ENCODE measurements around the gene DQX1. TPM values are rescaled to one million over a fixed set of nuclear protein-coding genes. Genes with fewer than 3 reads are reported as not detected.

The DQX1 gene
- total RNA-seq, 2 experiments from 2014 or later, result 0.50 to 0.96 TPM

DNA sequence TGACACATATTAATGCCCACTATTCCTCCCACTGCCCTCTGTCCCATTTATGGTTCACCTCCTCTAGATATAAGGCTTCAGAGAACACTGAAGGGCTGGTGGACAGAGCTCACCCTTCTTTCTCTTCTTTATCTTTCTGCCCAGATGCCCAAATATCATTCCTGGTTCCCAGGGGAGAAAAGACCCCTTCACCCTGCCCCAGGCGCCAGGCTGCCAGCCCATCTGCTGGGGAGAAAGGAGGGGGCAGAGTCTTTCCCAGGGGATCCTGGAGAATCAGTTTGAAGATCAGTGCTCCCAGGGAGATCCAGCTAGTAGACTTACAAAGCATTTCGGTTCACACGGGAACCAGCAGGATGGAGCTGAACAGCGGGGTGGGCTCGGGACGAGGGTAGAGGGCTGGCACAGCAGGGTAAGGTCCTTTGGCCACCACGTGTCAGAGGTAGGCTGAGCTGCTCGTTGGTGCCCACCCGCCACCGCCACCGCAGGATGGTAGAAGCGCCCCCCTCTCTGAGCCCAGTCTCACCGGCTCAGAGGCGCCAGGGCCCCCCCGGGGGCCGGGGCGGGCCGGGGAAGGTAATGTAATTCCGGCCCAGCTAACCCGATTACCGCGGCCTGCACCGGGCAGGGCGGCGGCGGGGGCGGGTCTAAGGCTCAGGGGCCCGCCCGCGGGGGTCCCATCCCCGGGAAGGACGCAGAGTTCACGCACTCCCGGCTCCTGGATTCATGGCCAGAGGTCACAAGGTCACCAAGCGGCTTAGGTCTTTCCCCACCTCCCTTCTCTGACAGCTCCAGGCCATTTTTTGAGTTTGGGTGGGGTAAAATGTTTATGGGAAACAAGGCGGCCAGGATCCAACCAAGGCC is 13.1 kb downstream of the DQX1 start:
- Mint-ChIP-seq H3K27ac (no peak overlapping the region), H3K9me3 (no peaks in the 10 kb centered on the region), H3K36me3 (ENCODE audit: low read depth) (peaks cover 5% of the 10 kb centered on the region), H3K4me3 (no peak overlapping the region), H3K27me3 (peaks cover 57% of the 10 kb centered on the region), H3K4me1 (ENCODE audit: low read depth) (peaks cover 33% of the 10 kb centered on the region)
- intact Hi-C loops (cut with micrococcal nuclease), result no loop called here
- DNase-seq, result no peak
- TF ChIP-seq, protein P1, sequence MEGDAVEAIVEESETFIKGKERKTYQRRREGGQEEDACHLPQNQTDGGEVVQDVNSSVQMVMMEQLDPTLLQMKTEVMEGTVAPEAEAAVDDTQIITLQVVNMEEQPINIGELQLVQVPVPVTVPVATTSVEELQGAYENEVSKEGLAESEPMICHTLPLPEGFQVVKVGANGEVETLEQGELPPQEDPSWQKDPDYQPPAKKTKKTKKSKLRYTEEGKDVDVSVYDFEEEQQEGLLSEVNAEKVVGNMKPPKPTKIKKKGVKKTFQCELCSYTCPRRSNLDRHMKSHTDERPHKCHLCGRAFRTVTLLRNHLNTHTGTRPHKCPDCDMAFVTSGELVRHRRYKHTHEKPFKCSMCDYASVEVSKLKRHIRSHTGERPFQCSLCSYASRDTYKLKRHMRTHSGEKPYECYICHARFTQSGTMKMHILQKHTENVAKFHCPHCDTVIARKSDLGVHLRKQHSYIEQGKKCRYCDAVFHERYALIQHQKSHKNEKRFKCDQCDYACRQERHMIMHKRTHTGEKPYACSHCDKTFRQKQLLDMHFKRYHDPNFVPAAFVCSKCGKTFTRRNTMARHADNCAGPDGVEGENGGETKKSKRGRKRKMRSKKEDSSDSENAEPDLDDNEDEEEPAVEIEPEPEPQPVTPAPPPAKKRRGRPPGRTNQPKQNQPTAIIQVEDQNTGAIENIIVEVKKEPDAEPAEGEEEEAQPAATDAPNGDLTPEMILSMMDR (IDR thresholded peaks at IDR 0.05), result no peak
- no peak for ATAC-seq
- ChIA-PET POLR2A (interaction anchor here (0.9 to 1.8 kb wide), 4 partner anchors 14 to 70 kb away, joined by 3 to 4 read pairs (median 4); partner anchors contain the start of genes AUP1 and LBX2), CTCF (interaction anchor here (1.3 to 2.0 kb wide), 4 partner anchors 12 to 73 kb away, joined by 3 to 5 read pairs (median 4); partner anchors contain the start of genes CCDC142 and TTC31)

GRCh38 chr2:74511104-74511989 is 14.7 kb downstream of the DQX1 start:
- Mint-ChIP-seq H3K4me3 (no peak overlapping the region), H3K27me3 (peaks cover 45% of the 10 kb centered on the region), H3K4me1 (ENCODE audit: low read depth) (peaks cover 31% of the 10 kb centered on the region), H3K9me3 (no peaks in the 10 kb centered on the region), H3K27ac (no peak overlapping the region), H3K36me3 (ENCODE audit: low read depth) (peaks cover 8% of the 10 kb centered on the region)
- ChIA-PET CTCF (interaction anchor here (0.5 to 1.1 kb wide), 2 partner anchors 11 to 140 kb away, joined by 3 read pairs; no protein-coding TSS in a partner anchor), POLR2A (interaction anchor here (1.0 kb wide), 1 partner anchor 28 kb away, joined by 3 read pairs; the partner anchor contains the start of genes CCDC142 and TTC31)
- ATAC-seq (no peak), DNase-seq (no peak)
- intact Hi-C loops (cut with micrococcal nuclease), result no loop called here
- TF ChIP-seq, protein P1 (IDR thresholded peaks at IDR 0.05), result no peak

GRCh38 chr2:74510272-74510671 is 15.8 kb downstream of the DQX1 start:
- H3K27me3 Mint-ChIP-seq, result peaks cover 41% of the 10 kb centered on the region
- no peak overlapping the region for H3K27ac Mint-ChIP-seq
- no peaks in the 10 kb centered on the region for H3K9me3 Mint-ChIP-seq

DNA sequence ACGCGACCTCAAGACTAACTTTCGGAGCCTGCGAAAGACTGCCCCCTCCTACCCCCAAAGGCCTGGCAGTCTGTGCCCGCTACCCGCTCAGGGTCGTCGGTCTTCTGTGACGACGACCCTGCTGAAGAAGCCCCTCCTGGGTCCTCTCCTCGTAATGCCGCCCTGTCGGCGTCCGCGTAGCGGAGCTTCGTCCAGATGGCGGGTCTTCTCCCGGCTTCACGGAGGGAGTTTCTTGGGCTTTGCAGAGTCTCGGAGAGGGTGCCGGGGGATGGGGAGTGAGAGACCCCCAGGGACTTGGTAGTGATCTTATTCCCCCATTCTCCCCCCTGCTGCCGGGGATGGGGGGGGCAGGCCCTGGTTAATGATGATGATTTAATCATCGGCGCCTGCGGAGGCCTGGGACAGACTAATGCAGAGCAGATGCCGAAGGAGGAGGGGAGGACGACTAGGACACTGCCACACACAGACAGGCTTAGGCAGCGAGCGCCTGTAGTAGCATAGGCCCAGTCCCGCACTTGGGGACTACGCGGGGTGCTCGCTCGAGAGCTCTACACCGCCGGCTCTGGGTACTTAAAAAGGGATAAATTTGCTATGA is 18.0 kb downstream of the DQX1 start:
- TF ChIP-seq, protein P1 (IDR thresholded peaks at IDR 0.05), result no peak
- H3K36me3 Mint-ChIP-seq (ENCODE audit: low read depth), result peaks cover 33% of the 10 kb centered on the region
- H3K4me3 Mint-ChIP-seq, result peak overlapping the region; percentile 94
- POLR2A ChIA-PET, result interaction anchor here (0.5 to 4.8 kb wide), 5 partner anchors 8 to 308 kb away, joined by 3 to 21 read pairs (median 4); partner anchors contain the start of genes AUP1, HTRA2, INO80B and LBX2
- DNase-seq, result peak; percentile 54
- H3K9me3 Mint-ChIP-seq, result no peaks in the 10 kb centered on the region
- intact Hi-C loops (cut with micrococcal nuclease), result no loop called here
- CTCF ChIA-PET, result interaction anchor here (1.0 to 3.4 kb wide), 6 partner anchors 9 to 83 kb away, joined by 3 to 27 read pairs (median 4); partner anchors contain the start of gene LBX2
- peaks cover 36% of the 10 kb centered on the region for H3K4me1 Mint-ChIP-seq (ENCODE audit: low read depth)
- peaks cover 43% of the 10 kb centered on the region for H3K27me3 Mint-ChIP-seq
- H3K27ac Mint-ChIP-seq, result peak overlapping the region; percentile 99
- ATAC-seq, result peak; percentile 7

More at GRCh38 chr2:74510272-74510671, 15.8 kb downstream of the DQX1 start:
- Mint-ChIP-seq H3K36me3 (ENCODE audit: low read depth) (peaks cover 16% of the 10 kb centered on the region), H3K4me1 (ENCODE audit: low read depth) (peaks cover 31% of the 10 kb centered on the region), H3K4me3 (no peak overlapping the region)
- TF ChIP-seq, protein P1 (IDR thresholded peaks at IDR 0.05), result no peak
- ATAC-seq (no peak), DNase-seq (no peak)
- intact Hi-C loops (cut with micrococcal nuclease), result no loop called here
- ChIA-PET POLR2A (interaction anchor here (0.7 to 4.8 kb wide), 8 partner anchors 10 to 76 kb away, joined by 3 to 21 read pairs (median 4); partner anchors contain the start of genes AUP1, CCDC142, HTRA2 and LBX2), CTCF (interaction anchor here (0.5 to 1.9 kb wide), 5 partner anchors 12 to 141 kb away, joined by 3 to 5 read pairs (median 3); partner anchors contain the start of gene C2orf81)
